H1 (cell line): ENCODE results near the gene TSPAN1. TPM values are rescaled to one million over a fixed set of nuclear protein-coding genes. Genes with fewer than 3 reads are reported as not detected.

Experiments used
- CTCF ChIA-PET: fragments of 300-600 bp; sonication (Branson Sonifier 250); formaldehyde crosslinking; loops from one replicate; lab custom pipeline; 2021; ENCODE audit not compliant: partially characterized antibody; lab: Charles Lee
- POLR2A ChIA-PET: fragments of 300-600 bp; sonication (Branson Sonifier 250); formaldehyde crosslinking; loops from one replicate; lab custom pipeline; 2021; ENCODE audit warnings: inconsistent platforms; ENCODE audit not compliant: partially characterized antibody; lab: Charles Lee
- DNase-seq, 2 experiments: peaks; one replicate each; pipeline versions ENCODE4 v3.0.0 to v3.0.0-alpha.2; 2010 to 2022; ENCODE audit warnings: low spot score in 2 of 2, low read depth in 1 of 2, mixed read lengths in 1 of 2
- FAIRE-seq: peaks from 2 replicates; lab custom pipeline; 2011; peaks lifted over from hg19 to GRCh38; lab: Jason Lieb, UNC
- H2AFZ ChIP-seq: 2 replicates; pipeline ENCODE4 v1.8.1; 2012; ENCODE audit warnings: low read length, inconsistent platforms
- H2AK5ac ChIP-seq: 2 replicates; pipeline ENCODE4 v1.6.1; 2013; ENCODE audit warnings: low read depth, low read length
- H2BK120ac ChIP-seq: replicated peaks from 2 replicates; pipeline ENCODE3; 2013; ENCODE audit warnings: low read depth, low read length, inconsistent platforms
- H2BK12ac ChIP-seq: 2 replicates; pipeline ENCODE4 v1.6.1; 2013; ENCODE audit warnings: low read depth, low read length
- H2BK15ac ChIP-seq: 2 replicates; pipeline ENCODE4 v1.6.1; 2013; ENCODE audit warnings: low read length
- H2BK20ac ChIP-seq: 2 replicates; pipeline ENCODE4 v1.6.1; 2013; ENCODE audit warnings: low read length
- H2BK5ac ChIP-seq: 2 replicates; pipeline ENCODE4 v1.6.1; 2013; ENCODE audit warnings: low read depth, low read length
- H3K14ac ChIP-seq: 2 replicates; pipeline ENCODE4 v1.6.1; 2013; ENCODE audit warnings: inconsistent platforms; ENCODE audit not compliant: insufficient read length
- H3K18ac ChIP-seq: 2 replicates; pipeline ENCODE4 v1.6.1; 2013; ENCODE audit warnings: low read length; ENCODE audit errors: extremely low read depth
- H3K23ac ChIP-seq: 2 replicates; pipeline ENCODE4 v1.6.1; 2013; ENCODE audit warnings: inconsistent platforms; ENCODE audit not compliant: insufficient read length
- H3K23me2 ChIP-seq: 2 replicates; pipeline ENCODE4 v1.6.1; 2013; ENCODE audit warnings: low read depth, low read length
- H3K27ac ChIP-seq: 2 replicates; pipeline ENCODE4 v1.6.1; 2011; ENCODE audit warnings: low read depth, low read length, inconsistent platforms
- H3K27me3 ChIP-seq, 4 experiments: replicated peaks in 1 of 4; 1 replicate in 1 of 4; 2 replicates in 3 of 4; pipeline versions ENCODE4 v1.6.1 to v1.8.1; 2011 to 2013; ENCODE audit warnings: low read length in 3 of 4, mild to moderate bottlenecking in 3 of 4, inconsistent platforms in 2 of 4, mixed read lengths in 2 of 4, moderate library complexity in 1 of 4; ENCODE audit not compliant: control insufficient read depth in 3 of 4, insufficient read depth in 3 of 4; ENCODE audit errors: extremely low read depth in 1 of 4
- H3K36me3 ChIP-seq, 4 experiments: 2 replicates each; pipeline versions ENCODE4 v1.6.1 to v1.8.1; 2011 to 2013; ENCODE audit warnings: mild to moderate bottlenecking in 4 of 4, low read length in 3 of 4, moderate library complexity in 2 of 4, control low read depth in 1 of 4, inconsistent platforms in 1 of 4; ENCODE audit not compliant: insufficient read depth in 4 of 4, control insufficient read depth in 2 of 4
- H3K4ac ChIP-seq: replicated peaks from 2 replicates; pipeline ENCODE3; 2013; ENCODE audit warnings: low read length, low read depth, mixed read lengths, inconsistent platforms; ENCODE audit not compliant: insufficient read length
- H3K4me1 ChIP-seq, 4 experiments: replicated peaks in 1 of 4; 1 replicate in 1 of 4; 2 replicates in 3 of 4; pipeline versions ENCODE4 v1.6.1 to v1.8.1; 2011 to 2013; ENCODE audit warnings: low read length in 3 of 4, inconsistent platforms in 2 of 4, mixed read lengths in 1 of 4; ENCODE audit not compliant: insufficient read depth in 4 of 4, control insufficient read depth in 3 of 4
- H3K4me2 ChIP-seq, 2 experiments: 2 replicates each; pipeline versions ENCODE4 v1.6.1 to v1.8.1; 2011 to 2013; ENCODE audit warnings: low read depth in 2 of 2, low read length in 2 of 2, control low read depth in 1 of 2, inconsistent platforms in 1 of 2, mild to moderate bottlenecking in 1 of 2; ENCODE audit not compliant: insufficient read depth in 1 of 2
- H3K4me3 ChIP-seq, 4 experiments: fragments of 200-600, 300-600 bp in 1 of 4; sonication (generic), shearing (Covaris generic), sonication (Bioruptor Twin) in 1 of 4; 2 replicates each; pipeline versions ENCODE4 v1.5.1 to v1.8.1; 2011 to 2016; ENCODE audit warnings: low read length in 4 of 4, low read depth in 3 of 4, control low read depth in 2 of 4, inconsistent platforms in 2 of 4, mild to moderate bottlenecking in 2 of 4, mixed read lengths in 1 of 4, moderate library complexity in 1 of 4; ENCODE audit not compliant: insufficient read depth in 2 of 4; ENCODE audit errors: extremely low read depth in 1 of 4
- H3K56ac ChIP-seq: replicated peaks from 2 replicates; pipeline ENCODE3; 2013; ENCODE audit warnings: low read depth, mild to moderate bottlenecking, mixed read lengths, low read length, inconsistent platforms; ENCODE audit not compliant: insufficient read length
- H3K79me1 ChIP-seq: 2 replicates; pipeline ENCODE4 v1.6.1; 2013; ENCODE audit warnings: low read depth, low read length, control low read depth
- H3K79me2 ChIP-seq, 2 experiments: 2 replicates each; pipeline versions ENCODE4 v1.6.1 to v1.8.1; 2012 to 2013; ENCODE audit warnings: low read length in 2 of 2, mild to moderate bottlenecking in 2 of 2, inconsistent platforms in 1 of 2; ENCODE audit not compliant: insufficient read depth in 2 of 2, control insufficient read depth in 1 of 2
- H3K9ac ChIP-seq, 4 experiments: replicated peaks in 1 of 4; 1 replicate in 1 of 4; 2 replicates in 3 of 4; pipeline versions ENCODE4 v1.6.1 to v1.8.1; 2011 to 2013; ENCODE audit warnings: low read depth in 3 of 4, low read length in 3 of 4, control low read depth in 2 of 4, mild to moderate bottlenecking in 2 of 4, moderate library complexity in 2 of 4, inconsistent platforms in 1 of 4; ENCODE audit errors: extremely low read depth in 1 of 4
- H3K9me3 ChIP-seq, 2 experiments: 2 replicates each; pipeline versions ENCODE4 v1.6.1 to v1.8.1; 2012 to 2013; ENCODE audit warnings: mild to moderate bottlenecking in 2 of 2, moderate library complexity in 2 of 2, control low read depth in 1 of 2, inconsistent platforms in 1 of 2, low read depth in 1 of 2, low read length in 1 of 2, mixed read lengths in 1 of 2; ENCODE audit not compliant: insufficient read depth in 2 of 2
- H4K20me1 ChIP-seq, 2 experiments: replicated peaks in 1 of 2; 2 replicates each; pipeline versions ENCODE3 to v1.8.1; 2011 to 2013; ENCODE audit warnings: inconsistent platforms in 2 of 2, low read length in 2 of 2, mild to moderate bottlenecking in 1 of 2; ENCODE audit not compliant: insufficient read depth in 2 of 2, control insufficient read depth in 1 of 2
- H4K5ac ChIP-seq: 2 replicates; pipeline ENCODE4 v1.6.1; 2013; ENCODE audit warnings: low read length, low read depth, mixed read lengths, inconsistent platforms; ENCODE audit not compliant: insufficient read length
- H4K8ac ChIP-seq: 2 replicates; pipeline ENCODE4 v1.8.0; 2013; ENCODE audit warnings: mild to moderate bottlenecking, moderate library complexity, low read length, inconsistent platforms; ENCODE audit not compliant: insufficient read depth; ENCODE audit errors: extremely low read depth
- H4K91ac ChIP-seq: replicated peaks from 2 replicates; pipeline ENCODE3; 2013; ENCODE audit warnings: low read length, mixed read lengths, inconsistent platforms; ENCODE audit not compliant: insufficient read length
- CBX8 ChIP-seq: fragments of 300-800, 300-1000 bp; sonication (generic); IDR thresholded peaks from 2 replicates; pipeline ENCODE4 v1.7.1; 2016; ENCODE audit warnings: low read depth, low read length, borderline replicate concordance
- CHD1 ChIP-seq: IDR thresholded peaks from 2 replicates; pipeline ENCODE4 v1.6.1; 2012; ENCODE audit warnings: low read depth, low read length, improper control_type of control experiment
- CREB1 ChIP-seq: IDR thresholded peaks from 2 replicates; pipeline ENCODE4 v1.6.1; 2012; ENCODE audit warnings: inconsistent platforms
- E2F6 ChIP-seq: IDR thresholded peaks from 2 replicates; pipeline ENCODE4 v1.6.1; 2012; ENCODE audit warnings: inconsistent platforms
- KDM1A ChIP-seq: fragments of 200-600, 300-600 bp; sonication (generic); IDR thresholded peaks from 2 replicates; pipeline ENCODE4 v1.7.1; 2016; ENCODE audit warnings: mild to moderate bottlenecking, low read length, borderline replicate concordance
- SAP30 ChIP-seq: fragments of 300-600 bp; sonication (generic); IDR thresholded peaks from 2 replicates; pipeline ENCODE4 v1.7.1; 2012; ENCODE audit warnings: low read length, moderate library complexity, mild to moderate bottlenecking, inconsistent platforms; ENCODE audit not compliant: insufficient read depth, insufficient replicate concordance
- TBP ChIP-seq: IDR thresholded peaks from 2 replicates; pipeline ENCODE4 v1.6.1; 2011; ENCODE audit warnings: low read depth, low read length, improper control_type of control experiment
- polyA plus RNA-seq, 7 experiments: library from polyadenylated mRNA; depleted of rRNA in 3 of 7; stranded (reverse) in 5 of 7; unstranded in 2 of 7; fragments of >200 nt in 5 of 7; fragments of 200-250 nt in 2 of 7; gene quantifications; 1 replicate in 5 of 7; 2 replicates in 1 of 7; 4 replicates in 1 of 7; pipeline versions ENCODE4 v1.2.1 to v1.2.3, GENCODE V29; 2011 to 2013; ENCODE audit warnings: missing spikeins in 2 of 7, mixed read lengths in 2 of 7
- total RNA-seq: library from RNA; stranded (reverse); fragmentation: NEBNext Ultra II Directional; extraction: Animal tissue kit (Norgen Biotek cat#: 25700); gene quantifications from 2 replicates; pipeline ENCODE4 v1.2.1, GENCODE V29; 2021

The TSPAN1 gene
- total and polyA plus RNA-seq, 2 of the 8 experiments (the other 6 are each of a cell fraction or from before 2014, with no cell fraction given), result 0.05 TPM; not detected in 1

GRCh38 chr1:46215504-46215903 is 40.6 kb downstream of the TSPAN1 start:
- H3K4me2 ChIP-seq, result no peak overlapping the region
- H3K27me3 ChIP-seq, result no peaks in the 10 kb centered on the region
- no peak overlapping the region for H4K8ac ChIP-seq
- H2BK120ac ChIP-seq, result no peak overlapping the region
- H3K79me2 ChIP-seq, result no peaks in the 10 kb centered on the region
- no peak overlapping the region for H3K4me3 ChIP-seq
- H3K4ac ChIP-seq, result no peak overlapping the region
- TF ChIP-seq SAP30 (no peak), CREB1 (no peak), E2F6 (no peak), TBP (no peak), CHD1 (no peak), KDM1A (0 out of 2 replicates have a peak, but pooled peaks have one; percentile 30), CBX8 (no peak)
- H2BK5ac ChIP-seq, result no peak overlapping the region
- no peaks in the 10 kb centered on the region for H3K36me3 ChIP-seq
- H3K23me2 ChIP-seq, result no peaks in the 10 kb centered on the region; the same call in 1 of the 2 replicates
- no peaks in the 10 kb centered on the region for H3K4me1 ChIP-seq
- H4K5ac ChIP-seq, result no peak overlapping the region
- H2BK12ac ChIP-seq, result no peak overlapping the region
- no peak overlapping the region for H3K18ac ChIP-seq
- no peak overlapping the region for H2AK5ac ChIP-seq
- H2BK15ac ChIP-seq, result no peak overlapping the region
- no peak overlapping the region for H2AFZ ChIP-seq
- no peaks in the 10 kb centered on the region for H3K9me3 ChIP-seq
- FAIRE-seq, result no peak
- no peak overlapping the region for H2BK20ac ChIP-seq
- no peaks in the 10 kb centered on the region for H4K20me1 ChIP-seq
- no peak overlapping the region for H4K91ac ChIP-seq
- ChIA-PET POLR2A (no interaction called here), CTCF (interaction anchor here (0.6 to 1.0 kb wide), 2 partner anchors 8 to 684 kb away, joined by 3 to 4 read pairs; no protein-coding TSS in a partner anchor)
- H3K56ac ChIP-seq, result no peak overlapping the region
- no peak overlapping the region for H3K27ac ChIP-seq
- no peak overlapping the region for H3K23ac ChIP-seq
- no peak for DNase-seq
- no peaks in the 10 kb centered on the region for H3K79me1 ChIP-seq
- H3K9ac ChIP-seq, result no peak overlapping the region
- no peak overlapping the region for H3K14ac ChIP-seq
